ENCODE data around the gene PTPRJ.

GRCh38 chr11:48087974-48088681 is 107.8 kb downstream of the PTPRJ start:
- TF ChIP-seq, protein P1, sequence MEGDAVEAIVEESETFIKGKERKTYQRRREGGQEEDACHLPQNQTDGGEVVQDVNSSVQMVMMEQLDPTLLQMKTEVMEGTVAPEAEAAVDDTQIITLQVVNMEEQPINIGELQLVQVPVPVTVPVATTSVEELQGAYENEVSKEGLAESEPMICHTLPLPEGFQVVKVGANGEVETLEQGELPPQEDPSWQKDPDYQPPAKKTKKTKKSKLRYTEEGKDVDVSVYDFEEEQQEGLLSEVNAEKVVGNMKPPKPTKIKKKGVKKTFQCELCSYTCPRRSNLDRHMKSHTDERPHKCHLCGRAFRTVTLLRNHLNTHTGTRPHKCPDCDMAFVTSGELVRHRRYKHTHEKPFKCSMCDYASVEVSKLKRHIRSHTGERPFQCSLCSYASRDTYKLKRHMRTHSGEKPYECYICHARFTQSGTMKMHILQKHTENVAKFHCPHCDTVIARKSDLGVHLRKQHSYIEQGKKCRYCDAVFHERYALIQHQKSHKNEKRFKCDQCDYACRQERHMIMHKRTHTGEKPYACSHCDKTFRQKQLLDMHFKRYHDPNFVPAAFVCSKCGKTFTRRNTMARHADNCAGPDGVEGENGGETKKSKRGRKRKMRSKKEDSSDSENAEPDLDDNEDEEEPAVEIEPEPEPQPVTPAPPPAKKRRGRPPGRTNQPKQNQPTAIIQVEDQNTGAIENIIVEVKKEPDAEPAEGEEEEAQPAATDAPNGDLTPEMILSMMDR (IDR thresholded peaks at IDR 0.05; ENCODE audit: poor library complexity) = no peak
- no peak for TF ChIP-seq EZH2phosphoT487 (IDR thresholded peaks at IDR 0.05; ENCODE audit: low read depth, severe bottlenecking, unreplicated experiment)
- no peak for TF ChIP-seq EZH2 (IDR thresholded peaks at IDR 0.05; ENCODE audit: borderline replicate concordance)

Data from hepatocyte (in vitro differentiated cells).